Putamen (tissue), 1 donor: ENCODE results near the gene KCTD17.
A peak's percentile ranks its signal among the peaks of the same experiment; 100 is the strongest.

Source experiments
- DNase-seq: peaks from one replicate; pipeline ENCODE4 v3.0.0-alpha.2; 2016; ENCODE audit warnings: low spot score

Gene KCTD17

DNA sequence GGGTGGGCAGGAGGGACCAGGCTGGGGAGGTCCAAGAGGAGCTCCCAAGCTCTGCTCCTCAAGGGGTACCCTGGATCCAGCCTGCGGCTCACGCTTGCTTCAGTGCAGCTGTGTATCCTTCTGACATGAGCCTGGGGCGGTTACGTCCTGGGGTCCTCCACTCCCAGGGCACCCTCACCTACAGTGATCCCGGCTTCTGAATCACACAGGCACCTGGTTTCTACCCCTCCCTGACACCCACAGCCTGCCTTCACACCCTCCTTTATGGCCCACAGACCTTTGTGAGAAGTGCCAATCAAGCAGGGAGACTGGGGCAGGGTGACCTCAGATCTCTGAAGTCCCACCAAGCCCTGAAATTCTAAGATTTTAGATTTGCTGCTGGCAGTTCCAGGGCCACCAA, 30.5 kb upstream of the KCTD17 start:
- no peak for DNase-seq

DNA sequence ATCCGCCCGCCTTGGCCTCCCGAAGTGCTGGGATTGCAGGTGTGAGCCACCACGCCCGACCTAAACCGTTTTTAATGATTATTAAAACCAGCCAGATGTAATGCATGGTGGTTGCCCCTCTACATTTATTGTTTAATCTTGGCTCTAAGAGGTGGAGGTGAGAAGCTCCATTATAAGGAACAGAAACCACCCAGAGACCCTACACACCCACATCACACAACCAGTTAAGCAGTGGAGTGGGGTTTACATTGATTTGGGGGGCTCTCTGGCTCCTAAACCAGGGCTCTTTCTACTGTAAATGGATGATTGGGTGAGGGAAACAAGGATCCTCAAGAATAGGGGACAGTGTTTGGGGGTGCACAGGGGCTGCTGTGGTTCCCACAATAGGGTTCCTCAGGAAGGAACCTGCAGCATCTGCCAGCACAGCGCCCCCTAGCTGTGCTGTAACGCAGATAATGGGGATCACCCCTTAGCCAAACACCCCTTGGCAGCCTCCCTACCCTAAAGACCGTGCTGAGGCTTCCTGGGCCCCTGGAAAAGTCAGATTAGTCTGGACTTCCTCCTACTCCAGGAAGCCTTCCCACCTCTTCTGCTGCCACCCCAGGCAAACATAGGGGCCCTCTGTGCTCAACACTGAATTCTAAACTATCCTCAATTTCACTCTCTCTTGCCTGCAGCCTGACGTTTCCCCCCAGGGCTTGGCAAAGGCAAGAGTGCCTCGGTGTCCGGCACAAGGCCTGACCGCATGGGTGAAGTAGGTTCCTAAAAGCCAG, 29.6 kb upstream of the KCTD17 start:
- DNase-seq, result no peak

DNA sequence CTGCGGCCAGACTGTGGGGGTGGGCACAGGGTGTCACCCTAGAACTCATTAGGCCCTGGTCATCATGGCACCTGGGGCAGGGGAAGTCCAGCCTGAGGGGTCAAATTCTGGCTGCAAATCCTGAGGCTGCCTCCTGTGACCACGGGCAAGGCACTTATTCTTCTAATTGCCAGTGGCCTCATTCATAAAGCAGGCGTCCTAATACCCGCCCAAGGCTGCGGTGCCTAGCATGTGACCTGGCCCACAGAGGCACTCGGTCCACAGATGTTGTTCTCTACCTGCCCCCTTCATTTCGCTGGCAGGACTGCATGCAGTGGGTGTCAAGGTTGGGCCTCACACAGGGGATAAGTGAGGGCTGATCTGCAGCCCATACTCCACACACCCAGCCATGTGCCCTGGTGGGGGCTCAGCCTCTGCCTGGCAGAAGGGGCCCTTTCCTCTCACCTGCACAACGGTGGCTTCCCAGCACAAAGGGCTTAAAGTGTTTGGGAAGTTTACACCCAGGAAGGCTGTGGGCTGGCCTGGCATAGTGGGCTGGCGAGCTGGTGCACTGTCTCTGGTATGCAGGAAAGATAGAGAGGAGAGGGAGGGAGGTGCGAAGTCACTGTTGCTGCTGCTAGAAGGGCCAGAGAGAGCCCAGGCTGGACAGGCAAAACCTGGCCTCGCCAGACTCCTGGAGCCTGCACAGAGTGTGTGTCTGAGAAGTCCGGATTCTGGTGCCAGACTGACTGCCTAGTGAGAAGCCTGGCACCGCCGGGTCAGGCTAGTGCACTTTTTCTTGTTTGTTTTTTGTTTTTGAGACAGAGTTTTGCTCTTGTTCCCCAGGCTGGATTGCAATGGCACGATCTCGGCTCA, 28.8 kb upstream of the KCTD17 start:
- no peak for DNase-seq

DNA sequence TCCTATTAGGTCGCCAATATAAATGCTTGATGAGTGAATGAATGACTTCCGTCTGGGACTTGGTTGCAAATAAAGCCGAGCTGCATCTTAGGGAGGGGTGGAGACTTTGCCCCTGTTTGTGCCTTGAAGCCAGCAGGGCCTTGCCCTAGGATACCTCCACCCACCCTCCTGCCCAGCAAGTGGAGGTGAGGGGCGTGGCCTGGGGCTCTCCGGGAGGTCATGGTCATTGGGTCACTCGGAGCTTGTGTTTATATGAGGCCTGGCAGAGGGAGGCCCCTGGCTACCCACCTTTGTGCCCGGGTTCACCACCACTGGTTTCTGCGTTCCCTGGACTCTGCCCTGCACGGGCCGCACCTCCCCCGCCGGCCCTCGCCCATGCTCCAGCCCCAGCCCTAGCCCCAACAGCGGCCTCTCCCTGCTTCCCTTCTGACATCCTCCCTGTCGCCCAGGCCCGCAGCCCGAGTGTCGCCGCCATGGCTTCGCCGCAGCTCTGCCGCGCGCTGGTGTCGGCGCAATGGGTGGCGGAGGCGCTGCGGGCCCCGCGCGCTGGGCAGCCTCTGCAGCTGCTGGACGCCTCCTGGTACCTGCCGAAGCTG, 27.7 kb upstream of the KCTD17 start:
- no peak for DNase-seq

DNA sequence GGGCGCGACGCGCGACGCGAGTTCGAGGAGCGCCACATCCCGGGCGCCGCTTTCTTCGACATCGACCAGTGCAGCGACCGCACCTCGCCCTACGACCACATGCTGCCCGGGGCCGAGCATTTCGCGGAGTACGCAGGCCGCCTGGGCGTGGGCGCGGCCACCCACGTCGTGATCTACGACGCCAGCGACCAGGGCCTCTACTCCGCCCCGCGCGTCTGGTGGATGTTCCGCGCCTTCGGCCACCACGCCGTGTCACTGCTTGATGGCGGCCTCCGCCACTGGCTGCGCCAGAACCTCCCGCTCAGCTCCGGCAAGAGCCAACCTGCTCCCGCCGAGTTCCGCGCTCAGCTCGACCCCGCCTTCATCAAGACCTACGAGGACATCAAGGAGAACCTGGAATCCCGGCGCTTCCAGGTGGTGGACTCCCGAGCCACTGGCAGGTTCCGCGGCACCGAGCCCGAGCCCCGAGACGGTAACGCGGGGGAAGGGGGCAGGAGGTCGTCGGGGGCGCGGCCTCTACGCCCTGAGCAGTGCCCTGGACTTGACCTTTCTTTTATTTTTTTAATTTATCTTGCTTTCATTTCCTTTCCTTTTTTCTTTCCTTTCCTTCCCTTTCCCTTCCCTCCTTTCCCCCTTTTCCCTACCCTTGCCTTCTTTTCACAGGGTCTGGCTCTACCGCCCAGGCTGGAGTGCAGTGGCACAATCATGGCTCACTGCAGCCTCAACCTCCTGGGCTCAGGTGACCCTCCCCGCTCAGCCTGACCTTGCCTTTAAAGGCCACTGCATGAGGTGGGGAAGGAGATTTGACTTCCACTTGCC, 27.0 kb upstream of the KCTD17 start:
- DNase-seq, result no peak

DNA sequence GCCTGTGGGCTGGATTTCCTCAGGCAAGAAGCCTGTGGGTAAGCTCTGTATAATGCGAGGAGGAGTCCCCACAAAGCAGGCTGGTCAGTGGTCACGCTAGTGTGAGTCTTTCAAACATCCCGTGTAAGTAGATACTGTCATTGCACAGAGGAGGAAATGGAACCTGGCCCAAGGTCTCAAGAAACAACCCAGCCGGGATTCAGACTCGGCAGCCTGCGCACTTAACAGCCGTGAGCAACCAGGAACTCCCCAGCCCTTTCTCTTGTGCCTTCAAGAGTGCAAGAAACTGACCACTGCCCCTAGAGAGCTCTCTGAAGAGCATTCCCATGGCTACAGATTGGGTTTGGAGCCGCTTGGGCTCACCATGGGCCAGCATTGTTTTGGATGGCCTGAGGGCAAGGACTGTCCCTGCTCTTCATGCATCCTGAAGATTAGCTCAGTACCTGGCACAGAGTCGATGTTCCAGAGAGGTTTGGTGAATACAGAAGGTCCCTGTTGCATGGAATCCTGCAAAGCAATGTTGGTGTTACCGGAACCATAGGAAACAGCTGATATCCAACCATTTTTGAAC, 26.0 kb upstream of the KCTD17 start:
- no peak for DNase-seq

DNA sequence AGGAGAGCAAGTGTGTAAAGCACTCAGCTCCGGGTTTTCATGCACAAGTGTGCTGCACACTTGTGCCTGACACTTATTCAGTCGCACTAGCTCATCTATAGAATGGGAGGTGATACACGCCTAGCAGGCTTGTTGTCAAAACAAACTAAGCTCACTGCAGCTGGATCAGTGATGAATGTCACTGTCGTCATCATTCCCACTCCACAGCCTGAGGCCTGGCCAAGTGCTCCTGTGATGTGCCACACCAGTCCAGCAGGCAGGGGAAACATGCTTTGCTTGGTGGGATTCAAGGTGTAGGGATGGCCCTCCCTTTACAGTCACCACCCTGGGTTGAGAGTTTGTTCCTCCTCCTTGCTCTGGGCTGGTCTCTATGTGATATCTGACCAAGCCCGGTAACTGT, 25.2 kb upstream of the KCTD17 start:
- DNase-seq, result no peak

DNA sequence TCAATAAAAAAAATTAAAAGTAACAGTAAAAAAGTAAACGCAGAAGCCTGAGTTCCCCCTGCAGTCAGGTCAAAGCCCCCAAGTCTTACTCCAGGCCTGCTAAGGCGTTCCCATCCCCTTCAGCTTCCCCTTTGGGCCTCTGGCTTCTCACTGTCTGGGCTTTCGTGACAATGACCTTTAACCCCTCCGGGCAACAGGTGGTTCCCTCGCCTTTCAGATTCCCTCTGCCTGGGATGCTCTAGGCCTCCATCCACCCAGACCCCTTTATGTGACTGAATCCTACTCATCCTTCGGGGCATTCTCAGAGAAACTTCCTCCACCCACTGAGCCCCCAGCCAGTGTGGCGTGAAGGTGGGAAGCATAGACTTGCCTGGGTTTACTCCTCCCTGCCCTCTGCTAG, 24.0 kb upstream of the KCTD17 start:
- DNase-seq, result no peak

DNA sequence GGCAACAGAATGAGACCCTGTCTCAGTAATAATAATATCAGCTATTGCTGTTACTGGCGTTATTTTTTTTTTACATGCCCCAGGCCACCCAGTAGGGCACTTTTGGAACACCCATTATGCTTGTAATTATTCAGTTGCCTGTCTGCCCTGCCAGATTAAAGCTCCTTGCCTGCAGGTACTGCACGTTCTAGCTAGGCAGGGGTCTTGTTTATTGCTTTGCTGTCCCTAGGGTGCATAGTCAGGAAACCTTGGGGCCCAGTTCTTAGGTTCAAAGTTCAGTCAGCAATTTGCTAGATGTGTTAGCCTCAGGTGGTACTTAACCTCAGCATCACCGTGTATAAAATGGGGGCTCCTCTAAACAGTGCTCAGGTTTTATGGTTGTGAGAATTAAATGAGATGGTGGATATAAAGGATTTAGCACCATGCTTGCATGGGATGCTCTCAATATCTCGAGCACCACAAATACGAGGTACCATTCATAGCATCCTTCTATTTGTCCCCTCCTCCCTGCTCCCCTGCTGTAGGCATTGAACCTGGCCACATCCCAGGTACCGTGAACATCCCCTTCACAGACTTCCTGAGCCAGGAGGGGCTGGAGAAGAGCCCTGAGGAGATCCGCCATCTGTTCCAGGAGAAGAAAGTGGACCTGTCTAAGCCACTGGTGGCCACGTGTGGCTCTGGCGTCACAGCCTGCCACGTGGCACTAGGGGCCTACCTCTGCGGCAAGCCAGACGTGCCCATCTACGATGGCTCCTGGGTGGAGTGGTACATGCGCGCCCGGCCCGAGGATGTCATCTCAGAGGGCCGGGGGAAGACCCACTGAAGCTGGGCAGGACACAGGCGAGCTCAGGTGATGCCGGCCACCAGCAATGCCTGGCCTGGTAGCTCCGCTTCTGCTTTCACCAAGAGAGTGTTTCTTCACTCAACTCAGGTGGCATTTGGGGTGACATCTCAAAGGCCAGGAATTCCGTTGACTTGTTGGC, 22.6 kb upstream of the KCTD17 start:
- no peak for DNase-seq

DNA sequence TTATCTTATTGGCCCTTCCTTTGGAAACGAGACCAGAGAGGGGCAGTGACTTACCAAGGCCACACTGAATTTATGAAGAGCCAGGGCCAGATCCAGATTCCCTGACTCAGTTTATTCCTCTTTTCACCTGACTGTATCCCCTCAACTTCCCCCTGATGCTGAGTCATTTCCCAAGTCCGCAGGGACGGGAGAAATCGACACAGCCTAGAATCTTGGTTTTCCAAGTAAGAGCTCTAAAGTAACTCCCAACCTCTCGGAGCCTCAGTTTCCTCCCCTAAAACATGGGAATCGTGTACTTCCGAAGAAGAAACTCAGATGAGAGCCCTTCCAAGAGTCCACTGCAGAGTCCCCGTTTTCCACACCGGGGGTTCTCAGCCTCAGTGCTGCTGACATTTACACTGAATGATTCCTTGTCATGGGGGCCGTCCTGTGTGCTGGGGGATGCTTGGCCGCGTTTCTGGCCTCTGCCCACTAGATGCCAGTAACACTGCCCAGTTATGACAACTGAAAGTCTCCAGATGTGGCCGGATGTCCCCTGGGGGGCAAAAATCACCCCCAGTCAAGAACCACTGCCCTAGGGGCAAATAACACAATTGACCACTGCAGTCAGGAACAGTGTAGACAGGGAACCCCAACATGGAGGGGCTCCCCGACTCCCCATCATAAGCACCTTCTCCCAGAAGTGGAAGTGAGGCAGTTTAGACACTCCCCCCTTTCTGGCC, 20.8 kb upstream of the KCTD17 start:
- DNase-seq, result no peak

DNA sequence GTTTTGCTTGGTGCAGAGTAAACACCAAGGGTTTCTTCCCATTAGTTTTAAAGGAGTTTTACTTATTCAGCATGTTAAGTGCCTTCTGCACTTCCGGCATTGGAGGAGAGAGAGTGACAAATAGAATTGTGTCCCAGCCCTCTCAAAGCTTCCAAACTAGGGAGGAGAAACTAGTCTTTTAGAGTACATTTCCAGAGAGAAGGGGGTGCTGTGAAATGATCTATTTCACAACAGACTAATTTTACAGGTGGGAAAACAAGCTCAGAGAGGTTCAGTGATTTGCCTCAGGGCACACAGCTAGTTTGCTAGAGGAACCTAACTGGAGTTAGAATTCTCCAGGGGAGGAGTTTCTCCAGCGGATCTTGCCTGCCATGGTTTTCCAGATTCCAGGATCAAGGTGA, 19.4 kb upstream of the KCTD17 start:
- DNase-seq, result peak; percentile 69

DNA sequence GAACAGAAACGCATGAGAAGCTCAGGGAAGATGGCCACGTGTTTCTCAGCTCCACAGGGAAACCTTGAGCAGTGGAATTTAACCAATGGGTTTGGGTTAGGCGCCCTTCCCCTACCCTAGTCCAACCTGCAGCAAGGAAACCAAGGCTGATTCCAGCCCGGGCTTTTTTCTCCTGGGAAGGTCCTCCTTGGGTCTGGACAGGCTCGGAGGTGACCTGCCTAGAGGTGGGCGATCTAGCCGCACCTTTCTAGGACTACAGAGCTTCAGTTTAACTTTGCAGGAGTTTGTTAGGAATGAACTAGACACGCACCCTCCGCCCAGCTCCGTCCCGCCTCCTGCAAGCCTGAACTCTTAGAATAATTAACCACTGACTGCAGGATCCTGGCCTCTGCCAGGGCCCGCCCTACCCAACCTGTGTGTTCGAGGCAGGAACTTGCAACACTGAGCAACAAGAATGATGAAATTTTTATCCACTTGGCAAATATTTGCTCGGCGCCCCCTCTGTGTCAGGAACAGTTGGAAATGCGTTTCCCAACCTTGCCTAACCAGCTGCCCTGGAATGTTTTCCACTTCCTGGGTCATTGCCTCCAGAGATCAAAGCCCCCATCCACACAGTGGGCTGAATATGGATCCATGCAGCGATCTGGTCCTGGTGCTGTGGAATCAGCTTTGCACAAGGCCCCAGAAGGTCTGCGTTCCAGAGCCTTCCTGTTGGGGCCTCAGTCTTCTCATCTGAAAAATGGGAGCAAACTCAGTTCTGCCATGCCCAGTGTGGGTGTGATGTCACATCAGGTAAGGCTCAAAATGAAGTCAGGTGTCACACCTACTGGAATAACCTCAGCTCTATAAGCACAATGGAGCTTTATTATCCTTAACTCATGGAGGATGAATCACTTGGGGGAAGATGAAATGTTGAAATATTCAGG, 18.7 kb upstream of the KCTD17 start:
- DNase-seq, result peak; percentile 66

DNA sequence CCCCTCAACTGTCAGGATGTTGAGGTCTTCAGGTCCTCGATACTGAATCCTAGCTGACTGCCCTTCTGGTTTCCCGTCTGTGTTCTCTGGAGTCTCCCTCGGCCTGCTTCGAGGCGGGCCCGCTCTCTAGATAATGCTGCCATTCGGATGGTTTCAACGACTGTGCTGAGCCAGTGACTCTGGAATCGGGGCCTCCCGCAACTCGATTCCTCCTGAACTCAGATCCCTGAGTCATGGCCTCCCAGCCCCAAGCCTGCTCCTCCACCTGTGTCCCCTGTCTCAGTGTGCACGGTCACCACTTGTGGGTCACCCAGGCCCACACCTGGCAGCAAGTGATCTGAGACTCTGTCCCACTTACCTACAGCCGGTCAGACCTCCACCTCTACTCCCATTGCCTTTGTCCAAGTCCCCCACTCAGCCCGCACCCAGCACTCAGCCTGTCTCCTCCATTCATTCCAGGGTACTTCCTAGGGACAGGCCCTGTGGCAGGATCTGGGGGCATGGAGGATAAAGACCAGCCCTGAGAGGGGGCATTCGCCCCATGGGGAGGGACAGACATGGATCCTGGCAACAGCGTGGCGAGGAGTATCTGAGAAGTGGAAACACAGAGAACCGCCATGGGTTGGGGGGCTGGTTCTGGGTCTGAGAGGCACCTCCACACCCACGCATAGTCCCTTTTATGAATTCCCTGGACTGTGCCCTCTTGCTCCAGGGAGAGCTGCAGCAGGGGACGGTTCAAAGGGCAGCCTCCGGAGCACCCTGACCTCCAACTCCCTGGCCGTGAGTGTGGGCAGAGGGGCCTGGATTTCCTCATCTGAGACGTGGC, 17.7 kb upstream of the KCTD17 start:
- no peak for DNase-seq

DNA sequence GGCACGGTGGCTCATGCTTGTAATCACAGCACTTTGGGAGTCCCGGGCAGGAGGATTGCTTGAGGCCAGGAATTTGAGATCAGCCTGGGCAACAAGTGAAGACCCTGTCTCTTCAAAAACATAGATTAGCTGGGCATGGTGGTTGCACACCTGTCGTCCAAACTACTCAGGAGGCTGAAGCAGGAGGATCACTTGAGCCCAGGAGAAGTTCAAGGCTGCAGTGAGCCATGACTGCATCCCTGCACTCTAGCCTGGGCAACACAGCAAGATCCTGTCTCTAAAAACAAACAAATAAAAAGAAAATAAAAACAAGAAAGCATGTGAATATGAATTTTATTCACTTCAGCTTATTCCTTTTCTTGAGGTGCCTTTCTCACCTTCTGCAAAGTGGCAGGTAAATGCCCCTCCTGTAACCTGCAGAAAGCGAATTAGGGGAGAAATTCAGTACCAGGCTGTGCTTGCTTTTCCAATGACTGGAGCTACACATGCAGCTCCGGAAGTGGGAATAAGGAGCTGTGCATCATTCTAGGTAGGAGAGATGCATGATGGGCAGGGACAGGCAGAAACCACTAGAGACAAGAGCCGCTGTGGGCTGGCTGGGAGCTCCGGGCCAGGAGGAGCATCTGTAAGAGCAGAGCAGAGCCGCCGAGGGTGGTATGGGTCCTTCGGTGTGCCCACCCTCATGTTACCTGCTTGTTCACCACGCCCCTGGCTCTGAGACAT, 14.7 kb upstream of the KCTD17 start:
- DNase-seq, result no peak

DNA sequence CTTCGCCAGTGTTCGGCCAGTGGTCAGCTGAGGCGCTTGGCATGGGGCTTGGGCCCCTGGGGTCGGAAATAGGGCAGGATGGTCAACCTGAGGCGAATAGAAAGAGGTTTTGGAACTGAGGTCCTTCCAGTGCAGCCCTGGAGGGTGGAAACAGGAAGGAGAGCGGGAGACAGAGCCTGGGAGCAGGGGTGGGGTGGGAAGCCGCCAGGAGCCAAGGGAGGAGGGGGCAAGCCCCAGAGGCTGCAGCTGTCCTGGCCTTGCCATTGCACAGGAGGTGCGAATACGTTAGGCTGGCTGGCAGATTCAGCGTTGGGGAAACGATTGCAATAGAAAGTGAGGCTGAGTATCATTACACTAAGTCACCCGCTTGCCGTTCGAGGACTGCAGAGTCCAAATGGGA, 13.9 kb upstream of the KCTD17 start:
- no peak for DNase-seq

DNA sequence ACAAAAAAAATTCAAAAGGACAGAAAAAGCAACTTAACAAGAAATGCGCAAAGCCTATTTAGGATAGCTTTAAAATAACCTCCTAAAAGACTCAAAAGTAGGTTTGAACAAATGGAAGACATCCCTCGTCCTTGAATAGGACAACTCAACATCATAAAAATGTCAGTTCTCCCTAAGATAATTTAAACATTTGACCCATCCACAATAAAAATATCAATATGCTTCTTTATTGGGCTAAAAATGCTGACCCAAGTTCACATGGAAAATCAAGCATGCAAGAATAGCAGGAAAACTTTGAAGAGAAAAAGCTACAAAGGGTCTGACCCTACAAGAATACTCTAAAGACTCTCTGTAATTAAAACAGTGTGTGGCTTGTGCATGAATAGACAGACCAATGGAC, 12.1 kb upstream of the KCTD17 start:
- no peak for DNase-seq

DNA sequence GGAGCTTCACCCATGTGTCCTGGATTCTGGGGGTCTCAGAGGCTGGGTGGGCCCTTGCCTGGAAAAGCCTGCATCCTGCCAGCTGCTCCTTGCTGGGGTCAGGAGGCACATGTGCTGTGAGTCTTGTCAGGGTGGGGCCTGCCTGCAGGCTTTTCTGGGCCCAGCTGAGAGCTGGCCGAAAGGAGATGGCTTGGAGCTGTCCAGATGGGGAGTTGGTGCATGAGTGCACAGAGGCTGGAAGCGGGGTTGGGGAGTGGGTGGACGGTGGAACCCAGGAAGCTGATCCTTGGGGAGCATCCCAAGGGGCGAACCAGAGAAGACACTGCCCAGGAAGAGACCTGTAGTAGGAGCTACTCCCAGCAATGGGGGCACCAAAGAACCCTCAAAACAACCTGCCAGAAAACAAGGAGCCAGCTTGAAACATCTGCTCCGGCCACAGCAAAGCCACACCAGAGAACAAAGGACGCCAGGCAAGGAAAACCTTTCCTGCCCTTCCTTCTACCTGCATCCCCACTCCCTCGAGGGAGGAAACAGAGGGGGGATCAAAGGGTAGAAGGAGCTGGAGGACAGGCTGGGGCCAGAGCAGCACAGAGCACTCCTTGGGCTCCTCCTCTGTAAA, 8.2 kb upstream of the KCTD17 start:
- DNase-seq, result no peak
